H9 (cell line): ENCODE results near the gene FRY. TPM values are rescaled to one million over a fixed set of nuclear protein-coding genes. Genes with fewer than 3 reads are reported as not detected.

Experiments
- DNase-seq: peaks from one replicate; pipeline ENCODE4 v3.0.0-alpha.2; 2017
- H2AFZ ChIP-seq: one replicate; pipeline ENCODE4 v1.6.1; 2013; ENCODE audit warnings: mild to moderate bottlenecking, low read length, control low read depth, moderate library complexity
- H2AK5ac ChIP-seq: 2 replicates; pipeline ENCODE4 v1.6.1; 2013; ENCODE audit warnings: low read length, control low read depth, mixed read lengths; ENCODE audit not compliant: insufficient read length
- H2BK120ac ChIP-seq: one replicate; pipeline ENCODE4 v1.6.1; 2013; ENCODE audit warnings: low read depth, mild to moderate bottlenecking, low read length, control low read depth, inconsistent platforms; ENCODE audit not compliant: poor library complexity, severe bottlenecking
- H2BK12ac ChIP-seq: 2 replicates; pipeline ENCODE4 v1.6.1; 2013; ENCODE audit warnings: low read length, control low read depth, mixed read lengths, low read depth; ENCODE audit not compliant: insufficient read length
- H2BK15ac ChIP-seq: 2 replicates; pipeline ENCODE4 v1.6.1; 2013; ENCODE audit warnings: low read depth, low read length, control low read depth
- H2BK20ac ChIP-seq: one replicate; pipeline ENCODE4 v1.6.1; 2013; ENCODE audit warnings: low read depth, mild to moderate bottlenecking, low read length, control low read depth, inconsistent platforms; ENCODE audit not compliant: poor library complexity, severe bottlenecking
- H2BK5ac ChIP-seq: 2 replicates; pipeline ENCODE4 v1.6.1; 2013; ENCODE audit warnings: low read length, control low read depth, mixed read lengths; ENCODE audit not compliant: insufficient read length
- H3K14ac ChIP-seq: 2 replicates; pipeline ENCODE4 v1.6.1; 2013; ENCODE audit warnings: low read length, control low read depth; ENCODE audit not compliant: insufficient read depth
- H3K18ac ChIP-seq: 2 replicates; pipeline ENCODE4 v1.6.1; 2013; ENCODE audit warnings: low read depth, mild to moderate bottlenecking, mixed read lengths, low read length, control low read depth; ENCODE audit not compliant: insufficient read length
- H3K23ac ChIP-seq: 2 replicates; pipeline ENCODE4 v1.6.1; 2013; ENCODE audit warnings: low read length, control low read depth, mixed read lengths, low read depth; ENCODE audit not compliant: insufficient read length
- H3K23me2 ChIP-seq: 2 replicates; pipeline ENCODE4 v1.6.1; 2013; ENCODE audit warnings: low read depth, mild to moderate bottlenecking, mixed read lengths, low read length, control low read depth; ENCODE audit not compliant: insufficient read length, poor library complexity, severe bottlenecking
- H3K27ac ChIP-seq: 2 replicates; pipeline ENCODE4 v1.5.1; 2013; ENCODE audit warnings: low read length, control low read depth, mixed read lengths, low read depth; ENCODE audit not compliant: insufficient read length
- H3K27me3 ChIP-seq: 2 replicates; pipeline ENCODE4 v1.6.1; 2013; ENCODE audit warnings: low read length, control low read depth, inconsistent platforms; ENCODE audit not compliant: insufficient read depth
- H3K4ac ChIP-seq: 2 replicates; pipeline ENCODE4 v1.6.1; 2013; ENCODE audit warnings: low read depth, mild to moderate bottlenecking, control low read depth, inconsistent platforms, low read length, moderate library complexity
- H3K4me1 ChIP-seq: 2 replicates; pipeline ENCODE4 v1.6.1; 2013; ENCODE audit warnings: low read length, control low read depth, inconsistent platforms; ENCODE audit not compliant: insufficient read depth
- H3K4me2 ChIP-seq: 2 replicates; pipeline ENCODE4 v1.6.1; 2013; ENCODE audit warnings: low read length, control low read depth, mixed read lengths; ENCODE audit not compliant: insufficient read length, insufficient read depth
- H3K56ac ChIP-seq: 2 replicates; pipeline ENCODE4 v1.6.1; 2013; ENCODE audit warnings: low read depth, mild to moderate bottlenecking, mixed read lengths, low read length, control low read depth; ENCODE audit not compliant: insufficient read length
- H3K79me1 ChIP-seq: 2 replicates; pipeline ENCODE4 v1.6.1; 2013; ENCODE audit warnings: low read depth, mild to moderate bottlenecking, moderate library complexity, low read length, control low read depth, inconsistent platforms; ENCODE audit not compliant: insufficient read depth, poor library complexity, severe bottlenecking
- H3K79me2 ChIP-seq: 2 replicates; pipeline ENCODE4 v1.6.1; 2013; ENCODE audit warnings: low read length, control low read depth, inconsistent platforms; ENCODE audit not compliant: insufficient read depth
- H3K9ac ChIP-seq: 2 replicates; pipeline ENCODE4 v1.6.1; 2013; ENCODE audit warnings: low read length, control low read depth, mixed read lengths; ENCODE audit not compliant: insufficient read length; ENCODE audit errors: extremely low read depth
- H3K9me3 ChIP-seq: one replicate; pipeline ENCODE4 v1.6.1; 2013; ENCODE audit warnings: low read depth, low read length, inconsistent platforms; ENCODE audit not compliant: control insufficient read depth
- H3T11ph ChIP-seq: one replicate; pipeline ENCODE4 v1.6.1; 2013; ENCODE audit warnings: mild to moderate bottlenecking, low read length, control low read depth, inconsistent platforms
- H4K20me1 ChIP-seq: one replicate; pipeline ENCODE4 v1.6.1; 2013; ENCODE audit not compliant: control insufficient read depth, insufficient read length, insufficient read depth
- H4K5ac ChIP-seq: 2 replicates; pipeline ENCODE4 v1.6.1; 2013; ENCODE audit warnings: low read depth, mild to moderate bottlenecking, mixed read lengths, low read length, control low read depth; ENCODE audit not compliant: insufficient read length
- H4K8ac ChIP-seq: replicated peaks from 2 replicates; pipeline ENCODE4 v1.6.1; 2013; ENCODE audit warnings: low read length, control low read depth, mixed read lengths, low read depth; ENCODE audit not compliant: insufficient read length
- H4K91ac ChIP-seq: 2 replicates; pipeline ENCODE4 v1.6.1; 2013; ENCODE audit warnings: low read depth, mild to moderate bottlenecking, moderate library complexity, mixed read lengths, low read length, control low read depth; ENCODE audit not compliant: insufficient read length
- H3K27ac Mint-ChIP-seq, 3 experiments: 2 replicates in 2 of 3; 3 replicates in 1 of 3; pipeline ENCODE4 v1.8.0; 2020 to 2021; ENCODE audit warnings: mixed read lengths in 3 of 3, mild to moderate bottlenecking in 1 of 3, moderate library complexity in 1 of 3
- H3K27me3 Mint-ChIP-seq: 2 replicates; pipeline ENCODE4 v1.8.0; 2021; ENCODE audit warnings: low read depth, mild to moderate bottlenecking, moderate library complexity, mixed read lengths
- H3K36me3 Mint-ChIP-seq, 3 experiments: 2 replicates in 2 of 3; 3 replicates in 1 of 3; pipeline ENCODE4 v1.8.0; 2020 to 2021; ENCODE audit warnings: low read depth in 3 of 3, mixed read lengths in 3 of 3; ENCODE audit not compliant: insufficient read depth in 1 of 3
- H3K4me1 Mint-ChIP-seq, 2 experiments: 2 replicates each; pipeline ENCODE4 v1.8.0; 2020; ENCODE audit warnings: mixed read lengths in 2 of 2
- H3K4me3 Mint-ChIP-seq, 2 experiments: 2 replicates in 1 of 2; 3 replicates in 1 of 2; pipeline ENCODE4 v1.8.0; 2020 to 2021; ENCODE audit warnings: mild to moderate bottlenecking in 2 of 2, mixed read lengths in 2 of 2, moderate library complexity in 1 of 2
- H3K9me3 Mint-ChIP-seq, 2 experiments: 2 replicates in 1 of 2; 3 replicates in 1 of 2; pipeline ENCODE4 v1.8.0; 2020; ENCODE audit warnings: mild to moderate bottlenecking in 2 of 2, mixed read lengths in 2 of 2, moderate library complexity in 1 of 2
- CTCF ChIP-seq: fragments of 200-600 bp; sonication (generic); conservative IDR thresholded peaks from 3 replicates; pipeline ENCODE4 v1.8.0; 2021; ENCODE audit warnings: antibody characterized with exemption, mild to moderate bottlenecking
- WGBS: extraction: QIAGEN DNeasy Blood & Tissue Kit; methylation state at CpG from one replicate; pipeline ENCODE4 v1.1.7; 2013; ENCODE audit warnings: missing lambda C conversion rate, low lambda C conversion rate, mixed read lengths; ENCODE audit not compliant: insufficient read length; ENCODE audit errors: extremely low coverage; 5-methylcytosine and 5-hydroxymethylcytosine counted together
- total RNA-seq: library from RNA; stranded (reverse); gene quantifications from 2 replicates; pipeline ENCODE4 v1.2.1, GENCODE V29; 2021

Gene FRY
- total RNA-seq, 1 experiment from 2014 or later = 5.2 TPM

DNA sequence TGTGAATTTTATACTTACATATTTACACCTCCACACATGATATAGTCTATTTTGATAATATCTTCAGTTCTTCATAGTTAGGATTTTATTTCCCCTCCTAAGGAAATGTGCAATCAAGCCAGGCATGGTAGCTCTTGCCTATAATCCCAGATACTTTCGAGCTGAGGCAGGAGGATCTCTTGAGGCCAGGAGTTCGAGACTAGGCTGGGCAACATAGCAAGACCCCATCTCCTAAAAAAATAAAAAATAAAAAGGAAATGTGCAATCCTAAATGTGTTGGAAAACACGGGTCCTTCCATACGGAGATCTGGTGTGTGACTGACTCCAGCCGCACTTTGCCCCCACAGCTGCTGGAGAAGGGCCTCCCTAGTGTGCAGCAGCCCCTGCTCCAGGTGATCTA is 212.1 kb downstream of the FRY start:
- TF ChIP-seq CTCF = no peak

More for the DNA sequence above, 212.1 kb downstream of the FRY start:
- Mint-ChIP-seq H3K4me3 (no peak overlapping the region), H3K36me3 (no peaks in the 10 kb centered on the region), H3K4me1 (peaks cover 4% of the 10 kb centered on the region in 2 experiments), H3K9me3 (no peaks in the 10 kb centered on the region), H3K27me3 (no peaks in the 10 kb centered on the region), H3K27ac (no peak overlapping the region)
- H4K91ac ChIP-seq = no peak overlapping the region
- no peak overlapping the region for H4K8ac ChIP-seq
- H4K5ac ChIP-seq = no peak overlapping the region
- H3K27me3 ChIP-seq = no peaks in the 10 kb centered on the region
- no peaks in the 10 kb centered on the region for H3K9me3 ChIP-seq
- no peaks in the 10 kb centered on the region for H3K79me2 ChIP-seq
- H3K79me1 ChIP-seq = no peaks in the 10 kb centered on the region
- H2BK5ac ChIP-seq = no peak overlapping the region
- H2BK12ac ChIP-seq = no peak overlapping the region
- no peak overlapping the region for H3K4me2 ChIP-seq
- no peak overlapping the region for H3K14ac ChIP-seq
- H4K20me1 ChIP-seq = no peaks in the 10 kb centered on the region
- no peak overlapping the region for H3T11ph ChIP-seq
- H2AK5ac ChIP-seq = no peak overlapping the region
- H2BK120ac ChIP-seq = no peak overlapping the region
- no peaks in the 10 kb centered on the region for H3K23me2 ChIP-seq
- H3K27ac ChIP-seq = no peak overlapping the region
- H3K18ac ChIP-seq = no peak overlapping the region
- H3K9ac ChIP-seq = no peak overlapping the region
- no peak overlapping the region for H2BK15ac ChIP-seq
- H2BK20ac ChIP-seq = no peak overlapping the region
- DNase-seq = no peak
- H3K23ac ChIP-seq = no peak overlapping the region
- no peaks in the 10 kb centered on the region for H3K4me1 ChIP-seq
- H3K56ac ChIP-seq = no peak overlapping the region
- H3K4ac ChIP-seq = no peak overlapping the region
- no peak overlapping the region for H2AFZ ChIP-seq
- WGBS = no CpG with 5 or more reads among the region's 5 CpGs
